Panc1 (cell line): ENCODE results near the gene PTPN22. TPM values are rescaled to one million over a fixed set of nuclear protein-coding genes. Genes with fewer than 3 reads are reported as not detected.

ENCODE experiments used
- ATAC-seq: fragments of 200-7000 bp; cut with Tn5 transposase; 2 replicates; pipeline ENCODE4 v1.9.1; 2020; ENCODE audit warnings: mild to moderate bottlenecking, moderate library complexity
- BruUV-seq: library from RNA; stranded (reverse); fragments of 400-500 nt; replicated peaks from 2 replicates; lab custom pipeline; 2021; lab: Mats Ljungman, UMichigan
- CTCF ChIA-PET: fragments of 300-600 bp; sonication (Branson Sonifier 250); formaldehyde crosslinking; loops from one replicate; lab custom pipeline; 2022; ENCODE audit warnings: antibody characterized with exemption; lab: Charles Lee
- POLR2A ChIA-PET: fragments of 300-600 bp; sonication (Branson Sonifier 250); formaldehyde crosslinking; loops from one replicate; lab custom pipeline; 2022; ENCODE audit warnings: antibody characterized with exemption; lab: Charles Lee
- DNase-seq: peaks from one replicate; pipeline ENCODE4 v3.0.0-alpha.2; 2010; ENCODE audit warnings: low read depth, low spot score
- H3K27ac ChIP-seq: 2 replicates; pipeline ENCODE4 v1.5.1; 2011; ENCODE audit warnings: mild to moderate bottlenecking, low read length, inconsistent platforms
- H3K27me3 ChIP-seq: fragments of 200-500 bp; sonication (Bioruptor generic); 2 replicates; pipeline ENCODE4 v1.6.0; 2014; ENCODE audit warnings: low read length, inconsistent platforms; ENCODE audit not compliant: control insufficient read depth, insufficient read depth
- H3K36me3 ChIP-seq: fragments of 200-500 bp; sonication (Bioruptor generic); 2 replicates; pipeline ENCODE4 v1.5.1; 2014; ENCODE audit warnings: inconsistent platforms, mild to moderate bottlenecking, low read length, moderate library complexity; ENCODE audit not compliant: control insufficient read depth, insufficient read depth
- H3K4me1 ChIP-seq: 2 replicates; pipeline ENCODE4 v1.5.1; 2011; ENCODE audit warnings: inconsistent platforms, mild to moderate bottlenecking, low read length, moderate library complexity; ENCODE audit not compliant: control insufficient read depth, insufficient read depth
- H3K4me3 ChIP-seq, 2 experiments: 2 replicates each; pipeline ENCODE4 v1.5.1; 2011 to 2012; ENCODE audit warnings: low read depth in 2 of 2, low read length in 2 of 2, mild to moderate bottlenecking in 2 of 2, inconsistent platforms in 1 of 2, moderate library complexity in 1 of 2
- H3K9me3 ChIP-seq: fragments of 200-500 bp; sonication (Bioruptor generic); 2 replicates; pipeline ENCODE4 v1.5.1; 2014; ENCODE audit warnings: low read depth, mild to moderate bottlenecking, inconsistent platforms, low read length, moderate library complexity; ENCODE audit not compliant: control insufficient read depth, insufficient read depth
- CTCF ChIP-seq: fragments of 450-650 bp; IDR thresholded peaks from 2 replicates; pipeline ENCODE4 v1.5.1; 2017; ENCODE audit warnings: mild to moderate bottlenecking
- POLR2AphosphoS5 ChIP-seq: IDR thresholded peaks from 2 replicates; pipeline ENCODE4 v1.6.1; 2012; ENCODE audit warnings: mild to moderate bottlenecking, low read depth, low read length, moderate library complexity
- REST ChIP-seq, 2 experiments: IDR thresholded peaks; 2 replicates each; pipeline ENCODE4 v1.6.1; 2011 to 2012; ENCODE audit warnings: low read depth in 2 of 2, control low read depth in 1 of 2, low read length in 1 of 2, mild to moderate bottlenecking in 1 of 2, moderate library complexity in 1 of 2; ENCODE audit not compliant: insufficient read depth in 1 of 2
- SIN3A ChIP-seq: IDR thresholded peaks from 2 replicates; pipeline ENCODE4 v1.6.1; 2012; ENCODE audit warnings: low read depth, mild to moderate bottlenecking, low read length, moderate library complexity, borderline replicate concordance; ENCODE audit not compliant: insufficient read depth
- TCF7L2 ChIP-seq: IDR thresholded peaks from 2 replicates; pipeline ENCODE4 v1.6.1; 2011; ENCODE audit warnings: mild to moderate bottlenecking, low read depth, low read length, inconsistent platforms
- in situ Hi-C: cut with HindIII; loops from 2 replicates; pipeline ENCODE4 v1.10.0; 2016; ENCODE audit warnings: low sequenced_read_pairs, low pct_unique_long_range_greater_than_20kb
- intact Hi-C: fragments of 100-400 bp; cut with micrococcal nuclease; formaldehyde crosslinking; loops from one replicate; pipeline ENCODE4 v1.10.0; 2022; ENCODE audit not compliant: unreplicated experiment
- total RNA-seq: library from RNA; stranded (reverse); gene quantifications from one replicate; pipeline ENCODE4 v1.2.1, GENCODE V29; 2021; ENCODE audit not compliant: unreplicated experiment

Gene PTPN22
- total RNA-seq, 1 experiment from 2014 or later: not detected

- ChIA-PET CTCF (no interaction called here), POLR2A (interaction anchor here (0.5 kb wide), 1 partner anchor 83 kb away, joined by 4 read pairs; no protein-coding TSS in a partner anchor)
- H3K27ac ChIP-seq: no peak overlapping the region
- in situ Hi-C loops (no loop called here), intact Hi-C loops (no loop called here)
- no TSS peak for BruUV-seq
- no peaks in the 10 kb centered on the region for H3K36me3 ChIP-seq
- ATAC-seq (no peak), DNase-seq (no peak)
- no peaks in the 10 kb centered on the region for H3K4me1 ChIP-seq
- no peaks in the 10 kb centered on the region for H3K27me3 ChIP-seq
- no peak overlapping the region for H3K4me3 ChIP-seq
- H3K9me3 ChIP-seq: no peaks in the 10 kb centered on the region
- no peak for TF ChIP-seq SIN3A
- TF ChIP-seq REST (IDR thresholded peaks at IDR 0.05; ENCODE audit: insufficient read depth in 1 of 2, low read depth in 2 of 2, low read length in 1 of 2): no peak
- TF ChIP-seq TCF7L2: no peak
- TF ChIP-seq POLR2AphosphoS5: no peak
- no peak for TF ChIP-seq CTCF
Measured at GRCh38 chr1:113886417-113887401, 15.2 kb upstream of the PTPN22 start.

- in situ Hi-C loops: no loop called here
Measured at GRCh38 chr1:113881661-113882060, 10.1 kb upstream of the PTPN22 start.

More at GRCh38 chr1:113881661-113882060, 10.1 kb upstream of the PTPN22 start:
- Histone ChIP-seq H3K4me1 (no peaks in the 10 kb centered on the region), H3K27ac (no peak overlapping the region), H3K27me3 (no peaks in the 10 kb centered on the region), H3K9me3 (no peaks in the 10 kb centered on the region), H3K4me3 (no peak overlapping the region), H3K36me3 (no peaks in the 10 kb centered on the region)
- ChIA-PET CTCF (no interaction called here), POLR2A (no interaction called here)
- intact Hi-C loops: no loop called here
- ATAC-seq (no peak), DNase-seq (no peak)
- BruUV-seq: no TSS peak
- TF ChIP-seq POLR2AphosphoS5: no peak
- TF ChIP-seq CTCF: no peak
- no peak for TF ChIP-seq TCF7L2
